GM18502 (cell line): ENCODE results near the gene RPL22.
"Not testable (repeated sequence)": the region's sequence is repeated elsewhere in the genome, so short reads cannot be mapped to it uniquely, and the experiment has no call there.

Experiments used
- ATAC-seq: cut with Tn5 transposase; IDR thresholded peaks from one replicate; pipeline ENCODE4 v1.9.1; 2021; ENCODE audit warnings: mild to moderate bottlenecking; ENCODE audit not compliant: unreplicated experiment, poor library complexity

Gene RPL22

DNA sequence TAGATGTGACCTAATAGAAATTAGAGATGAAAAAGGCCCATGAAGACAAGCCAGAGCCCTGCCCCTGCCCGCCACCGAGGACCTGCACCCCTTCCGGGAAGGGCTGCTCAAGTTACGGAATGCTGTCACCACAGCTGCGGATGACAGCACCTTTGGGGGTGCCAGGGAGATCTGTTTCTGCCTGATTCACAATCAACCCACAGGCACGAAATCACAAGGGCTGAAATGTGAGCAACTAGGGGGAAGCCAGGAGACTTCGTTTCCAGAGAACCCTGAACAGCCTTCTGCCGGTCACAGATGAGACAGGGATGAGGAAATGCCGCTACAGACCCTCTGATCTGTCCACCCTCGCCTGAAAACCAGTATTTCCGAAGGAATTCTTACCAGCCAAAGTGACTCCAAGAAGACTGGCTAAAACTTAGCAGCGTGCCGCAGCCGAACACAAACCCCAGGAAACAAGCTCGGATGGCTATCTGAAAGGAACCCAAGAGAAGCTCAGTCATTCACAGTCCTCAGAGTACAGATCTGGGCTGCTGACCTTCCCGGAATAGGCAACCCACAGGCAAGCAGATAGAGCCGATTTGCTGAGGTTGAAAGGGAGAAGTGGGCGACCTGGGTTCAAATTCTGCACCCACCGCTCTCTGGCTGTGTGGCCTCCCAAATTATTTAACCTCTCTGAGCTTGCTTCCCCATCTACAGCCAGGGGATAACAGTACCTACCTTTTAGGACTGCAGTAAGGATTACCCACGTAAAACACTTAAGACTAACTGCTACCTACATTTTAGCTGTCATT, 35.3 kb upstream of the RPL22 start:
- no peak for ATAC-seq

DNA sequence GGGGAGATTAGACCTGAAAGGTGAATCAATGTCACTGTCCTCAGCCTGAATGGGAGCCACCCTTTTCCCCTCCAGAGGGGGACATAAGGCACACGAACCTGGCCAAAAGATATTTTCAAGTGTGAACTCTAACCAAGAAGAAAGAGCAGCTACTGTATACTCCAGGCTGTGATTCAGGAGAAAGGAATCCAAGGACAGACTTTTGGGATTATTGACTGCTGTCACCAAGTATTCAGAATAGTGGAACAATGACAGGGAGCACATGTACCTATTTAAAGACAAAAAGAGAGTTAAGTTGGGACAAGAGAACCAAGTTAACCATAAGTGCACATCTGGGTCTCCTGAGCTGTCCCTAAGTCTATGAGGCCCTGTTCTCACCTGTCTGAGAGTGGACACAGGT, 34.0 kb upstream of the RPL22 start:
- no peak for ATAC-seq

DNA sequence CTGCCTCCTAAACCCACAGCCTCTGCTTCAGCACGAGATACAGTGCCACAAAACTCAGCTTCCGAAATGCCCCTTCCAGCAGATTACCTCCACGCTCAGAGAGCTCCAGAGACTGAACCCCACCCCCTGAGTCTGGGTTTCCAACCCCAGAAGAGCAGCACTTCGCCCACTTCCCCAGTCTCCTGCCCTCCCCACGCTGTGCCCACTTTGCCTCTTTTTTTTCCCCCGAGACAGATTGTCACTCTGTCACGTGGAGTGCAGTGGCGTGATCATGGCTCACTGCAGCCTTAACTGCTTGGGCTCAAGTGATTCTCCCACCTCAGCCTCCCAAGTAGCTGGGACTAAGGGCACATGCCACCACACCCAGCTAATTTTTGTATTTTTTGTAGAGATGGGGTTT, 26.3 kb upstream of the RPL22 start:
- ATAC-seq = no peak

DNA sequence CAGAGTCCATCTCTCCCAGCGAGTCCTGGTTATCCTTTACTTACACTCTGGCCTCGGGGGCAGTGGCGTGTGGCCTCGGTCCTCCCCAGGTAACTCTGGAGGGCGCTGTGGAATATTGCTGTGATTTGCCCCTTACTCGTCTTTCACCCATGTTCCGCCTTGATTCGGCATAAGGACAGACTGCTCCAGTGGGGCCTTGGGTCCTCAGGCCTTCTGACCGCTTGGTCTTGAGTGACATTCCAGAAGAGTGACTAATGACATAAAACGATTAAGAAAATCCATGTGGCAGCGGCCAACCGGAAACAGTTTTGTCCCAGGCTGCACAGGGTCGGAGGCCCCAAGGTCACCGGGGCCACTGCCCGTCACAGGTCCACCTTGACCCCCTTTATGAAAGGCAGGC, 25.3 kb upstream of the RPL22 start:
- no peak for ATAC-seq

DNA sequence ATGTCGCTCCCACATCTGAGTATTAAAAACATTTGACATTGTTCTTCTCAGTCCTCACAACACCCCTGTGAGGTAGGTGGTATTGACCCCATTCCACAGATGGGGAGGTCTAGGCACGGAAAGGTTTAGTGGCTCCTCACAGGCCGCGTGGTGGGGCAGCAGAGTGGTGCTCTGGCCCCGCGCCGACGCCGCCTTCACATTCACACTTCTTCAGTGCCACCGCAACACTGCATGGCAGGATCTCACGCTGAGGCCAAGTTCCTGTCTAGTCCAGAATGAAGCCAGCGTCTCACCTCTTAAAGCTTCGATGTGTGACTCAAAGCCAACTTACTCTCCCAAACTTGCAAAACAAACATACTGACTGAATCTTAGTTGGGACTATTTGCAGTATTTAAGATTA, 24.2 kb upstream of the RPL22 start:
- no peak for ATAC-seq

DNA sequence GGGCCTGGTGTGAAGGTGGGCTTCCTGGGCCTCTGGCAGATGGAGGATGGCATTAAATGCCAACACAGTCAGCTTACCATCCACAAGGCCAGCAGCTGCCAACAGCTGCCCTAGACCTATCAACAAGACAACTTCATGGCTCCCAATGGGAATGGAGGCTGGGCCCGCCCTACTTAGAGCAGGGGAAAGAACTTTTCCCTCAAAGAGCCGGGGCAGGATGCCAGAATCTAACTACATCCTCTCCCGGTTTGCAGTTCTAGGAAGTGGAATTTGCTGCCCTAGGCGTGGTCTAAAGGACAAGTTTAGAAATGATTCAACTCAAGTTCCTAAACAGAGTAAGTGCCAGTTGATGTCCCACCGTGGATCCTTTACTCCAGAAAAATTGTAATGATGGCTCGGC, 23.2 kb upstream of the RPL22 start:
- no peak for ATAC-seq

DNA sequence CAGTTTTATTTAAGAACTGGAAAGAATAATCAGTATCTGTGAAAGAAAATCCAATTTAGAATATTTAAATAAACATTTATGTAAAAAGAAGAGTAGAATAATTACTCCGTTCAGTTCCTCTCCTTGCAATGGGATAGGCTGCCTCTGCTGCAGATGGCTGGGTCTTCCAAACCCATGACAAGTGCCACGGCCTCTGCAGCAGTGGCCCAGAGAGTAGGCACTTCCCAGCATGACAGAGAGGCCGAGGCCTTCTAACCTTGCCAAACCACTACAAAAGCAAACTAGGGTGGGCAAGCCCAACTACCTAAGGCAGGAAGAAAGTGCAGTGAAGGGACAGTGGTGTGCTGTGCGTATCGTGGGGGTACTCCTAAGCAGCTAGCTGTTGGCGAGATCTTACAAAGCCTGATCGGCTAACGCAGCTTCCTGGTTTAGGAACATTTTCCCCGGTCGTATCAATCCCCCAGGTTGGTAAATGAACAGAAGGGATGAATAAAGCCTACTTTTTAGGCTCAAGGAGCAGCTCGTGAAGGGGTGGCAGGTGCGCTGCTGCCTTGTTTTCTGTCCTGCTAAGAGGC, 21.9 kb upstream of the RPL22 start:
- no peak for ATAC-seq

DNA sequence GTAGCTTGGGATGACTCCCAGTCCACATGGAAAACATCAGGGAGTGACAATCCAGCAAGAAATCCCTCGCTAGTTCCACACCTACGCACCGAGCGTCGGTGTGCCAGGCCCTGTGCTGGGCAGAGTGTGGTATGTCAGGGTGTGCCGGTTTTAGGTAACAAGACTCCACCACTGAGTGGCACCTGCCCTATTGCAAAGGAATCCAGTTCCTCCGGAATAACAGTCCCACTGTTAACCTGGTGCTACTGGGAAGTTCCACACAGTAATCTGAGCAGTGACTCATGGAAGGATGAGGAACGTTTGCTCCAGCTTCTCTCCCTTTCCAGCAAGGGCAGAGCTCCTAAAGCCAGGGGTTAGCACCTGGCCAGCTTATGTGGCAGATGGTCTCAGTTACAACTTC, 20.8 kb upstream of the RPL22 start:
- ATAC-seq = no peak

DNA sequence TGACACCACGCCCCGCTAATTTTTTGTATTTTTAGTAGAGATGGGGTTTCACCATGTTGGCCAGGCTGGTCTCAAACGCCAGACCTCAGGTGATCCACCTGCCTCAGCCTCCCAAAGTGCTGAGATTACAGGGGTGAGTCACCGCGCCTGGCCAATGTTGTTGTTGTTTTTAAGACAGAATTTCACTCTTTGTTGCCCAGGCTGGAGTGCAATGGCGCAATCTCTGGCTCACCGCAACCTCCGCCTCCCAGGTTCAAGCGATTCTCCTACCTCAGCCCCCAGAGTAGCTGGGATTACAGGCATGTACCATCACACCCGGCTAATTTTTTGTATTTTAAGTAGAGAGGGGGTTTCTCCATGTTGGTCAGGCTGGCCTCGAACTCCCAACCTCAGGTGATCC, 20.2 kb upstream of the RPL22 start:
- not testable (repeated sequence) for ATAC-seq

DNA sequence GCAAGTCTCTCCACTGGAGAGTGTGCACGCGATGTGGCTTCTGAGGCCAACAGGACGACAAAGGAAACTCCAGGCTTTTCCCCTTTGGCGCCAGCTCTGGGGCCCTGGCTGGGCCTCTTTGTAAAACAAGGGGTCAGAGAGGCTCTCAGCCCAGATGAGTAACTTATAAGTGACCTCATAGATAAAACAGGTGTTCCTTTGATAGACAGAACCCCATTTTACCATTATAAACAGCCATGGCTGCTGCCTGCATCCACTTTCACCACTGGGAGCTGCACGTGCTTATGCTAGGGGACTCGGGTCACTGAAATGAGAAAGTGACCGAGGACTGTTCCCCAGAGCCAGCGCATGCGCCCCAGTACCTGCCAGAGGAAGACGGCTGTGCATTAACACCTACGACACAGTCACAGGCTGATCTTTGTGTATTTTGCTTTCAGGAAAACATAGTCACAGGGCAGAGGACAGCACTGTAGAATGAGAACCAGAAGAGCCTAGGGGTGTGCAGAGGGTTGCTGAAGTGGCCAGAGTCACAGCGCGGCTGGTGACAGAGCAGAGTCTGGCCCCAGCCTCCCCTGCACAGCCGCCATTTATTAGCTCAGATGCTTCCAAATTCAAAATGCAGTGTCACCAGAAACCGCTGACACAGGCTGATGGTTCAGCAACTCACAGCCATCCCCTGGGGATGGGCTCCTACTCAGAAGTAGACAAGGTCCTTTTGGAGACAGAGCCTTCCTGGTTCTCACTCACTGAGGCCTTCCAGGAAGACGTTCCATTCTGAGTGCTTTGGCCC, 19.2 kb upstream of the RPL22 start:
- no peak for ATAC-seq

DNA sequence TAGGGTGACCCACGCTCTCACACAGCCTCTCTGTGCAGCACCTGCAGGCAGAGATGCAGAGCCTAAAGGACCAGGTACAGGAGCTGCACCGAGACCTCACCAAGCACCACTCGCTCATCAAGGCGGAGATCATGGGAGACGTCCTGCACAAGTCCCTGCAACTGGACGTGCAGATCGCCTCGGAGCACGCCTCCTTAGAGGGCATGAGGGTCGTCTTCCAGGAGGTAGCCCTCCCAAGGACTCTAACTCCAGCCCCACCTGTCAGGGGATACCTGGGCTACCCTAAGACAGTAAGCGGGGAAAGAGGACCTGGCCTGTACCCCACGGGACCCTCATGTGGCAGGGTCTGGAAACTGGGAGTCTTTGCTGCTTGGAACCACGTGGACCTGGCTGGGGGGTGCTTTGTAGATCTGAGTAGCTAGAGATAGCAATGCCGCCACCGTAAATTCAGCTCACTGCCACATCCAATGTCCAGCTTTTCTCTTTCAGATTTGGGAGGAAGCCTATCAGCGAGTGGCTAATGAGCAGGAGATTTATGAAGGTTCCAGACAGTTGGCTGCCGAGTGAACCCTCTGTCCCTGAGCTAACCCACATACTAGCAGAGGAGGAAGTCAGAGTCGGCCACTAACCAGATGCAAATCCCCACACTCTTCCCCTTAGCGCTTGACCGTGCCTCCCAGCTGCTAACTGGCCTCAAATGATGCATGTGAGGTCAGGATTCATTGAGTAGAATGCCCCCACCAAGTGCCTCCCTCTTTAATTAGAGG, 13.0 kb upstream of the RPL22 start:
- ATAC-seq = no peak

DNA sequence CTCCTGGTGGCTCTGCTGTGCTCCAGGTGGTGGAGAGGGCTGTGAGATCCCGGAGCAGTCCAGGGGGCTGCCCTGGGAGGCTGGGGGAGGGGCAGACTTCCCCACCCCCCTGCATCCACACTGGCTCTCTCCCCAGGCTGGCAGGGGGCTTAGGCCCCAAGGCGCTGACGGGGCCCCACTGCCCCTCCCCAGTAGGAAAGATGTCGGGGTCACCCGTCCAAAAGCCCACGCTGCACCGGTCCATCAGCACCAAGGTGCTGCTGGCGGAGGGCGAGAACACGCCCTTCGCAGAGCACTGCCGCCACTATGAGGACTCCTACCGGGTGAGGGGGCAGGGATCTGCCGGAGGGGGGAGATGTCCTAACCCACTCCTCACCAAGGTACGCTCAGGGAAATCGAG, 12.3 kb upstream of the RPL22 start:
- no peak for ATAC-seq

DNA sequence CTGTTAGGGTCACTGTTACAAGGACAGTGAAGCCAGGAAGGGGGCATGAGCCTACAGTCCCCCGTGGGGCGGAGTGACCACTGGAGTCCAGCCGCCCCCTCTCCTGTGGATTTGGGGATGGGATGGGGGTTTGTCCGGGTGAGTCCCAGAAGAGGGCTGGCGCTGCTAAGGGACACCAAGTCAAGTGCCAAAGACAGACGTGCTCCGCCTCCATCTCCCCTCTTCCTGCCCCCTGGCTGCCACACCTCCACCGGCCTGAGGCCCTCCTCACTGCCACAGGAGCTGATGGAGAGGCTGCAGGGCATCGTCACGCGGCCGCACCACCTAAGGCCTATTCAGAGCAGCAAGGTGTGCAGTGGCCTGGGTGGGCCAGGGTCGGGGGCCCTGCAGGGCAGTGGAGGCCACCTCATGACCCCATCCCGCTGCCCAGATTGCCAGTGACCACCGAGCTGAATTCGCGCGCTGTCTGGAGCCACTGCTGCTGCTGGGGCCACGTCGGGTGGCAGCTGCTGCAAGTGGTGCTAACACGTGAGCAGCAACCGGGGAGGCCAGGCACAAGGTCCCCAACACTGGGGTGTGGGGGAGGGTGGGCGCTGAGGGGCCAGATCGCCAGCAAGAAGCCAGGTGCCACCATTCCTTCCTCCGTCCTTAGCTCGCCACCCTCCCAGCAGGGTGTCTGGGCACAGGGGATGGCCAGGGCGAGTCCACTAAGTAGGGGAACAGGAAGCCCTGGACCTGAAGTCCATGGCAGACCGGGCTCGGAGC, 11.4 kb upstream of the RPL22 start:
- no peak for ATAC-seq

DNA sequence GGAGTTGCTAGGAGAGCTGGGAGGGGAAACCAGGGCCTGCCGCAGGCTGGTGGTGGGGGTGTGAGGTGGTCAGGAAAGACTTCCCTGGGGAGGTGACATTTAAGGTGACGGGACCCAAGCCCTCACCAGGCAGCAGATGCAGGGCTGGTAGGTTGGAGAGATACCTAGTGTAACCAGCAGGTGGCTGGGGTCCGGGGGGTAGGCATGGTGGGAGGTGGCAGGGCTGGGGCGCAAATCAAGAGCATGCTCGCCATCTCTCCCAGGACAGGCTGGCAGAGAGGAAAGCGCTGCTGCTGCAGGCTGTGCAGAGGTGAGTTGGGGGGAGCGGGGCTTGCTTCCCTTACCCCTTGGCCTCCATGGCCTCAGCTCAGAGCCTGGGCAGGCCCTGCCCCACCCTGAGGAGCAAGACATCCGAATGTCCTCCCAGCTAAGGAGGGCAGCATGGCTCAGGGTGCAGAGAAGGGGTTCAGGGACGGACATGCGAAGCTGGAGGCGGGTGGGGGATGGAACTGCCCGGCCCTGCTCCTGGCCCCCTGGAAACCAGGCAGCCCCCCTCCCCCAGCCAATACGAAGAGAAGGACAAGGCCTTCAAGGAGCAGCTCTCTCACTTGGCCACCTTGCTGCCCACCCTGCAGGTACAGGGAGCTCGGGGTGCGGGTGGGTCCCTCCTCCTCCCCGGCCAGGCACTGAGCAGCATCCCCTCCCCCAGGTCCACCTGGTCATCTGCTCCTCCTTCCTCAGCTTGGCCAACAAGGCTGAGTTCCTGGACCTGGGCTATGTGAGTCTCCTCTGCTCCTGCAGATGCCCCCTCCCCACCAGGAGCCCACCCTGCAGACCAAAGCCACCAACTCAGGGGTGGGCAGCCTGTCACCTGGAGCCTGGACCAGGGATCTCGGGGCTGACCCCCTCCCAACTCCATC, 10.5 kb upstream of the RPL22 start:
- no peak for ATAC-seq

DNA sequence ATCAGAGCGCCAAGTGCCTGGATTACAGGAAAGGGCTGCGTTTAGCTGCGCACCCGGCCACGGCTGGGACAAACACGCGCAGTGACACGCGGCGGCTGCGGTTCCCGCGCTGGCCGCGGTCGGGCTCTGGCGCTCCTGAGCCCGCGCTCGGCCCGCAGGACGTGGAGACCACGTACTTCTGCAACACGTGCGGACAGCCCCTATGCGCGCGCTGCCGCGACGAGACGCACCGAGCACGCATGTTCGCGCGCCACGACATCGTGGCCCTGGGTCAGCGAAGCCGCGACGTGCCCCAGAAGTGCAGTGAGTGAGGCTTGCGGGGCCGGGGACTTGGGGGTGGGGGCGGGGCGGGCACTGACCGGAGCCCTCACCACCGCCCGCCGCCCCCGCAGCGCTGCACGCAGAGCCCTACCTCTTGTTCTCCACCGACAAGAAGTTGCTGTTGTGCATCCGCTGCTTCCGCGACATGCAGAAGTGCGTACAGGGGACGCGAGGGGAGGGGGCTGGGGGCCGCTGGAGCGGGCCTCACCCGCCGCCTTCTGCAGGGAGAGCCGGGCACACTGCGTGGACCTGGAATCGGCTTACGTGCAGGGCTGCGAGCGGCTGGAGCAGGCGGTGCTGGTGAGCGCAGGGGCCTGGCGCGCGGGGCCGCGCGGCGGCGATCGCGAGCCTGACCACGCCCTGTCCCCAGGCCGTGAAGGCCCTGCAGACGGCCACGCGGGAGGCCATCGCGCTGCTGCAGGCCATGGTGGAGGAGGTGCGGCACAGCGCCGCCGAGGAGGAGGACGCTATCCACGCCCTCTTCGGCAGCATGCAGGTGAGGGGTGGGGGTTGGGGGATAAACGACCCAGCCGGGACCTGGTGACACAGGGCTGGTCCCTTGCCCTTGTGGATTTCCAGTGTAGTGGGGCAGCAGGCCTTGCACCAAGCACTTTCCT, 9.6 kb upstream of the RPL22 start:
- ATAC-seq = no peak

DNA sequence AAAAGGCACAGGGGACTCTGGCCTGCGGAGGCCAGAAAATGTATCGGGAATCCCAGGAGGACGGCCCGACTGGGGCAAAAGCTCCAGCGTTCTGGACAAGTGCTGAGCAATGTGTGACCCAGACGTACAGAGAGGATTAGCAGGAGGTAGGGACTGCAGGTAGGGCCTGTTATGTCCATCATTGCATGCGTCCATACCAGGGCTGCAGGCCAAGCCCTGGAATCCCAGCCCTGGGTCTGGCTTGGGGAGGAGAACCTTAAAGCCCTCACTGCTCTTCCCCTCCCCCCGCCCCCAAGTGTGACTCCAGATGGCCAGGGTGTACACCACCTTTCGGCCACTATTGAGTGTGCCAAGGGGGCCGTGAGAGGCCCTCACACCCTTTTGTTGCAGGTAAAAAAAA, 8.5 kb upstream of the RPL22 start:
- no peak for ATAC-seq

DNA sequence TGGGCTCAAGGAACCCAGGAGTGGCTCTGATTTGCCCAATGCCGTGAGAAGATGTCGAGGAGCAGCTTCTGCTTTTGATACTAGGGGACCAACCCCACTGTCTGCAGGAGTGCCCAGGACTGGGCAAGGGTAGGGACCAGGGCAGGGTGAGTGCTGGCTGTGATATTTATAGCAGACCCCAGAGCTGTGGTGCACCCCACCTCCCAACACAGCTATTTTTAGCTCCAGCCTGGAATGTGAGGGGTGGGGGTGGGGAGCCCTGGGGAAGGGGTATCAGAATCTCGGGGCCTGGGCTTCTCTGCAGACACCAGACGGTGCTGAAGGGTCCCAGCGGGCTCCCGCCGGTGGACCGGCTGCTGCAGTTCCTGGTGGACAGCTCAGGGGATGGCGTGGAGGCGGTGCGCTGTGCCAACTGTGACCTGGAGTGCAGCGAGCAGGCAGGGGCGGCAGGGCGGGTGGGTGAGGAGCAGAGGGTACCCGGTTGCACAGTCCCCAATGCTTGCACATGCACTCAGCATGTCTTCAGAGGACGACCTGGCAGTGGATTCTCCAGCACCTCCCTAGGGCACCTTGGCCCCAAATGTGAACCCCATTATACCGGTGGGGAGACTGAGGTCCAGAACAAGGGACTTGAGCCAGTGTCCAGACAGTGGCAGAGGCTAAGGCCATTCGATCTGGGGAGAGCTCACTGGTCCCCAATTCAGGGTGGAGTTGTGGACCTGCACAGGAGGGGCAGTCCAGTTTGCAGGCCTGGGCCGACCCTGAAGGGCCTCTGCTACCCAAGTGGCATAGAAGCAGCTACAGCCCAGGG, 7.9 kb upstream of the RPL22 start:
- ATAC-seq = no peak
